HG03460 (cell line): ENCODE results near the gene ZCCHC14.

Source experiments
- ATAC-seq: cut with Tn5 transposase; IDR thresholded peaks from one replicate; pipeline ENCODE4 v1.9.1; 2021; ENCODE audit not compliant: unreplicated experiment

The ZCCHC14 gene

GRCh38 chr16:87435372-87436224, 57.2 kb downstream of the ZCCHC14 start:
- no peak for ATAC-seq

GRCh38 chr16:87434146-87434667, 58.6 kb downstream of the ZCCHC14 start:
- ATAC-seq: no peak

GRCh38 chr16:87432330-87432915, 60.4 kb downstream of the ZCCHC14 start:
- ATAC-seq: no peak

- ATAC-seq: no peak
These were observed 60.9 kb downstream of the ZCCHC14 start for GRCh38 chr16:87431926-87432325.

GRCh38 chr16:87426423-87427215, 66.2 kb downstream of the ZCCHC14 start:
- ATAC-seq: no peak

- ATAC-seq: no peak
These were observed 66.9 kb downstream of the ZCCHC14 start for GRCh38 chr16:87425941-87426340.

GRCh38 chr16:87424266-87424665, 68.6 kb downstream of the ZCCHC14 start:
- ATAC-seq: no peak

GRCh38 chr16:87423429-87423828, 69.4 kb downstream of the ZCCHC14 start:
- ATAC-seq: no peak

GRCh38 chr16:87422106-87422505, 70.7 kb downstream of the ZCCHC14 start:
- no peak for ATAC-seq

GRCh38 chr16:87421003-87421912, 71.6 kb downstream of the ZCCHC14 start:
- ATAC-seq: no peak

- ATAC-seq: no peak
These were observed 72.5 kb downstream of the ZCCHC14 start for GRCh38 chr16:87420026-87421002.

- ATAC-seq: no peak
These were observed 74.2 kb downstream of the ZCCHC14 start for GRCh38 chr16:87418644-87419043.

- no peak for ATAC-seq
These were observed 74.6 kb downstream of the ZCCHC14 start for GRCh38 chr16:87418216-87418615.

GRCh38 chr16:87417528-87417910, 75.3 kb downstream of the ZCCHC14 start:
- no peak for ATAC-seq

- ATAC-seq: no peak
These were observed 75.8 kb downstream of the ZCCHC14 start for GRCh38 chr16:87416826-87417527.

- ATAC-seq: no peak
These were observed 77.4 kb downstream of the ZCCHC14 start for GRCh38 chr16:87415441-87415840.

GRCh38 chr16:87414251-87414680, 78.6 kb downstream of the ZCCHC14 start:
- no peak for ATAC-seq

GRCh38 chr16:87412996-87413421, 79.8 kb downstream of the ZCCHC14 start:
- ATAC-seq: no peak
